ELR (cell line): Measurements from ENCODE around the gene FLNB.
"Not testable (repeated sequence)": the region's sequence is repeated elsewhere in the genome, so short reads cannot be mapped to it uniquely, and the experiment has no call there.

Experiments
- DNase-seq: peaks from one replicate; pipeline ENCODE4 v3.0.0-alpha.2; 2015; ENCODE audit warnings: low read depth

FLNB gene

GRCh38 chr3:58180940-58181587 is 172.8 kb downstream of the FLNB start:
- DNase-seq = no peak

- no peak for DNase-seq
Observed at GRCh38 chr3:58183221-58183620, 175.0 kb downstream of the FLNB start.

GRCh38 chr3:58183891-58184290 is 175.7 kb downstream of the FLNB start:
- DNase-seq = no peak

- DNase-seq = no peak
Observed at GRCh38 chr3:58184309-58184981, 176.2 kb downstream of the FLNB start.

DNA sequence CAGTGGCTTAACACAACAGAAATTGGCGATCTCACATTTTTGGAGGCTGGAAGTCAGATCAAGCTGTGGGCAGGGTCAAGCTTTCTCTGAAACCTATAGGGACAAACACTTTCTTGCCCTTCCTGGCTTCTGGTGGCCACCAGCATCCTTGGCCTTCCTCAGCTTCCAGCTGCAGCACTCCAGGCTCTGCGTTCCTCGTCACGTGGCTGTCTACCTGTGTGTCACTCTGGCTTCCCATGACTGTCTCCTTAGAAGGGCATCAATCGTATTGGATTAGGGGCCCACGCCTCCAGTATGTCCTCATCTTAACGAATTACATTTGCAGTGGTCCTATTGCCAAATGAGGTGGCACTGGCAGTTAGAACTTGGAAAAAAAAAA is 176.7 kb downstream of the FLNB start:
- DNase-seq = no peak

DNA sequence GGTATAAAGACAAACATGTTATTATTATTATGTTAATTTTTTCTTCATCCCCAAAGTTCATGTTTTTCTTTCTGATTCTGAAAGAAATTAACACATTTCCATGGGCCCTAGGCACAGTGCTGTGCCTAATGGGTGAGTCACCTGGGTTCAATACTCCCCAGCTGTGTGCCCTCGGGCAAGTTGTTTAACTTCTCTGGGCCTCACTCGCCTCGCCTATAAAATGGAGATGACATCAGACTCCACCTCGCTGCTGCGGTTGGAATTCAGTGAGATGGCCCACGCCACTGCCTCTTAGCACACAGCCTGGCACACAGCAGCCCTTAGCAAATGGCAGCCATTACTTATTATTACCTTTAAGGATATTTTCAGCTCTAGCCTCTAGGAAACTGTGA is 179.9 kb downstream of the FLNB start:
- peak; percentile 87 for DNase-seq

- no peak for DNase-seq
Observed at GRCh38 chr3:58188921-58189451, 180.8 kb downstream of the FLNB start.

DNA sequence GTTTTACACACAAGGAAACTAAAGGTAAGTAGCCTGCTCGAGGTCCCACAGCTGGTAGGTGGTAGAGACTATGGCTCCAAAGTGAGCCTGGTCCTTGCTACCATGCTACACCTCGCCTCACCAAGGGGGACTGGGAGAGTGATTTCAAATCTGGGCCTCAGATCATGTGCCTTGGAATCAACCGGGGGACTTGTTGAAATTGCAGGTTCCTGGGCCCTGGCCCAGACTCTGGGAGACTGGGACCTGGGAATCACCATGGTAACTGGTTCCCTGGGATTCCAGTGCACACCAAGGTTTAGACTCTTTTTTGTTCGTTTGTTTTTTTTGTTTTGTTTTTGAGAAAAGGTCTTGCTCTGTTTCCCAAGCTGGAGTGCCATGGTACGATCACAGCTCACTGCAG is 181.5 kb downstream of the FLNB start:
- DNase-seq = no peak

DNA sequence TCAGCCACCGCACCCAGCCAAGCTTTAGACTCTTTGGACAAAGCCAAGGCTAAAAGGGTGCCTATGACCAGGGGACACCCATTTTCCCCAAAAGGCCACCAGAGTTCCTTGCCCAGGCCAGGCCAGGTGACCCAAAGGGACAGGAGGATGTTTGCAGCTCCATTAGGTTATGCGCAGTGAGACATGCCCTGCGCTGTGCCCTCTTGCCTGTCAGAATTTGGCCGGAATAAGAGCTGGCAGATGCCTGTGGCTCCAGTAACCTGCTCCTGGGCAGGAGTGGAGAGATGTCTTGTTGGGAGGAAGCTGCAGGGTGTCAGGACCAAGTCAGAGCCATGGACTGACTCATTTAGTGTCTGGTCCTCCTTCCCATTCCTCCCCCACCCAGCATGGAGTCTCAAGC is 182.1 kb downstream of the FLNB start:
- DNase-seq = no peak

GRCh38 chr3:58190882-58191281 is 182.7 kb downstream of the FLNB start:
- no peak for DNase-seq

GRCh38 chr3:58191361-58191991 is 183.3 kb downstream of the FLNB start:
- no peak for DNase-seq

- no peak for DNase-seq
Observed at GRCh38 chr3:58192069-58192468, 183.8 kb downstream of the FLNB start.

DNA sequence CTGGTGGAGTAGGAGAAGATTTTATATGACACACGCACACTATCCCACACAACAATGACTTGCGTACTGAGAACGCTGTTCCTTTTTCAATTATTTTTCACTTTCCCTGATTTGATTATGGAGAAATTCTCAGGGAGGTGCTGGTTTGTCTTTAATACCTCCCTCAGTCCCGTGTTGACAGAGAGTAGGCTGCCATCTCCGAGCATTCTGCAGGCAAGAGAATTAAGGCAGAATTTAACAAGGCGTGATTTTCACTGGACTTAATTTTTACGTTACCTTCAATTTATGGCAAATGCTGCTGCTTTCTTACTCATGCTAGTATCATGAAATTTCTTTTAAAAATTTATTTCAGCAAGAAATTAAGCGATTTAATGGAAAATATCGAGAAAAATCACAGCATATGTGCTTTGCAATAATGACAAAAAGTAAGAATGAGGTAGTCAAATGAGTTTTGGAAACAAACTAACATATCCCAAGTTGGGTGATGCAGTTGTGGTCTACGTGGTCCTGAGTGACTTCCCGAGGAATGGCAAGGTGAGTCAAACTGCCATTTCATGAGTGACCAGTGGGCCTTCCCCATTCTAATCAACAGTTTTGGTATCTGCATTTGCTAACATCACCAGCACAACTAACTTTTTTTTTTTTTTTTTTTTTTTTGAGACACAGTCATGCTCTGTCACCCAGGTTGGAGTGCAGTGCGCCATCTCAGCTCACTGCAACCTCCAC is 185.6 kb downstream of the FLNB start:
- DNase-seq = no peak

DNA sequence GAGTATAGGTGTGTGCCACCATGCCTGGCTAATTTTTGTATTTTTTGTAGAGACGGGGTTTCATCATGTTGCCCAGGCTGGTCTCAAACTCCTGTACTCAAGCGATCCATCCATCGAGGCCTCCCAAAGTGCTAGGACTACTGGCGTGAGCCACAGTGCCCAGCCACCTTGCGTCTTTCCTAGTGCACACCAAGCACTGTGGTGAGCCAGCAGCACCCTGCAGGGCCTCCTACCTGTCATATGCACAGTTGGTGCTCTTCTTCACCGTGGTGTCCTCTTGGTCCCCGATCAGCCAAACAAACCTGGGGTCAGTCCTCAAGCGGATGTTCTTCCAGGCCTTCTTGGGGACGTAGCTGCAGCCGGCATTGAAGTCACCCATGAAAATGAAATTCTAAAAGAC is 189.4 kb downstream of the FLNB start:
- DNase-seq = no peak

DNA sequence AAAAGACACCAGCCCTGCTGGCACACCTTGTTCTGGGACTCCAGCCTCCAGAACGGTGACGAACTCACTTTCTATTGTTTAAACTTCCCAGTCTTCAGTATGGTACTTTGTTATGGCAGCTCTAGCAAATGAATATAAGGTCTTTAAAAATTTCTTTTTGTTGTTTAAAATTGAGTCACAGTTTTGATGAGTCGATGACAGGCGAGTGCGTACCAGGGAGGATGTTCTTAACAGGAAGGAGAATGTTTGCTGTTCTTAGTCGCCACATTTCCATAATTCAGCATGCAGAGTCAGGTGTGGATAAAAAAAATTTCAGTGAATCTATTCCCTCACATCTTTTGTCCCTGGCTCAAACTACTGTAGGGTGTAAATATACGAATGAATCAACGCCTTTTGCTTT is 190.1 kb downstream of the FLNB start:
- peak; percentile 43 for DNase-seq

DNA sequence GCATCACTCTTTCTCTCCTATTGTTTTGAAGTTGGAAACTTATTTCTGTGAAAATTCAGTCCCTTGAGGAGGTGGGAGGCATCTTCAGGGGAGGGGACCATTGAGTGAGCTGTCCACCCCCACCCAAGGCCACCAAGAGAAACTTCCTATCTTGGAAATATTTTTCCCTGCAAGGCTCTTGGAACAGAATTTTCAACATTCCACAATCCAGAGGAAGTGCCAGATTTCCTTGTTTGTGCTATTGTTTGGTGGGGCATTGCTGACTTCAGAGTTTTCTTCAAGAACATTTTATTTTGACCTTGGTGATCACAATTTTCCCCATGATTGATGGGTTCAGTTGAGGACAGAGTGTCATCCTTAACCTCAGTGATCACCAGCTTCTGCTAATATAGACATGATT is 190.6 kb downstream of the FLNB start:
- no peak for DNase-seq

GRCh38 chr3:58200121-58200709 is 192.0 kb downstream of the FLNB start:
- DNase-seq = no peak

- no peak for DNase-seq
Observed at GRCh38 chr3:58200846-58201355, 192.7 kb downstream of the FLNB start.

DNA sequence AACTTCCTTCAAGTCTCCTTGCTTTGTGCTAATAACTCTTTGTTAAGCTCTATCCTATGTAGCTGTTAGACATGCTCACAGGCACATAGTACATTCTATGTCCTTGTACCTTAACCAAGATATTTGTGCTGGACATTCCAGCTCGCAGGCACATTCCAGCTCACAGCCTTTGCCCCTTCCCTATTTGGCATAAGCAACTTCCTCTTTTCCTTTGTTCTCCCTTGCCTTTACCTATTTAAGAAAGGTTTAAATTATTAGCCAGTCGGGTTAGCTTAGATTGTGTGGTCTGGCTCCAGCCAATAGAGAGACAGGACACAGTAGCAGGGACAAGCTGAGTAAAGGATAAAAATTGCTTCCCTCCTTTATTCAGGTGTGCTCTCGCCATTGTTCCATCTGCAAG is 193.2 kb downstream of the FLNB start:
- DNase-seq = not testable (repeated sequence)

- no peak for DNase-seq
Observed at GRCh38 chr3:58202917-58203360, 194.7 kb downstream of the FLNB start.

- DNase-seq = no peak
Observed at GRCh38 chr3:58203541-58203940, 195.3 kb downstream of the FLNB start.

GRCh38 chr3:58204720-58205119 is 196.5 kb downstream of the FLNB start:
- no peak for DNase-seq
